GM10266 (cell line): ENCODE measurements around the gene PC.

Experiments used
- DNase-seq: peaks from one replicate; pipeline ENCODE4 v3.0.0; 2012; ENCODE audit errors: extremely low spot score
- CTCF ChIP-seq: IDR thresholded peaks from 2 replicates; pipeline ENCODE4 v1.5.1; 2012; ENCODE audit warnings: mild to moderate bottlenecking, low read depth; ENCODE audit not compliant: control insufficient read depth, insufficient read depth; ENCODE audit errors: missing control alignments

Gene PC

GRCh38 chr11:66909181-66909580 lies 49.0 kb downstream of the PC start:
- no peak for TF ChIP-seq CTCF
- no peak for DNase-seq

DNA sequence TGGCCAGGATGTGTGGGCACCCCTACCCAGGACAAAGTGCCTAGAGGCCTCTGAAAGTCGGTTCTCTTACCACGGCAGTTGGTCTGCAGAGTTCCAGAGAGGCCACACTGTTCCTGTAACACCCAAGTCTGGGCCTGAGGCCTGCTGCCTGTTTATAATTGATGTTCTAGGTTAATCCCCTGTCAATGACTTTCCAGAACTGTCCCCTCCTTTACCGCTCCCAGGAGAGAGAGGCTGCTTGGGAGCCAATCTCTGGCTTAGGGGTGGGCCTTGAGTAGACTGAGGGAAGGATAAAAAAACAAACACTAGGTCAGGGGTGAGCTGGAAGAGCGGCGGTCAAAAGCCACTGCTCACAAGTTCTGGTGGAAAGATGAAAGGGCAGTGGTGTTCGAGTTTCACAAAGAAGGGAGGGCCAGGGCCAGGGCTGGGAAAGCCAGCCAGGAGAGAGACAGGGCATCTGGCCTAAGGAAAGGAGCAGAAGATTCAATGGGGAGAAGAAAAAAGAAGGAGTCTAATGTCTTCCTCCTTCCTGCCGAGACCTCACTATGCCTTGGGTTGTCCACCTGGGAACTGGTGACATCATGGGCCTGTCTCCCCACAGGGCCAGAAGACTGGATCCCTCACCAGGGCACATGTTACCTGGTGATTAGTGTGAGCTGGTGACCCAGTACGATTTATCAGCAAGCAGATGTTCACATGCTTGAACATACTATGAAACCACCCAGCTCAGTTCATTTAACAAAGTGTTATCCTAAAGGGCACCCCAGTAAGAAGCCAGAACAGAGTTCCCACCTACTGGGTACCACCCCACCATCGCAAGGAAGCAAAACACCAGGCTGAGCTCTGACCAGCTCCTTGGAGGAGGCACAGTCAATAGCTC lies 50.2 kb downstream of the PC start:
- no peak for DNase-seq
- no peak for TF ChIP-seq CTCF

DNA sequence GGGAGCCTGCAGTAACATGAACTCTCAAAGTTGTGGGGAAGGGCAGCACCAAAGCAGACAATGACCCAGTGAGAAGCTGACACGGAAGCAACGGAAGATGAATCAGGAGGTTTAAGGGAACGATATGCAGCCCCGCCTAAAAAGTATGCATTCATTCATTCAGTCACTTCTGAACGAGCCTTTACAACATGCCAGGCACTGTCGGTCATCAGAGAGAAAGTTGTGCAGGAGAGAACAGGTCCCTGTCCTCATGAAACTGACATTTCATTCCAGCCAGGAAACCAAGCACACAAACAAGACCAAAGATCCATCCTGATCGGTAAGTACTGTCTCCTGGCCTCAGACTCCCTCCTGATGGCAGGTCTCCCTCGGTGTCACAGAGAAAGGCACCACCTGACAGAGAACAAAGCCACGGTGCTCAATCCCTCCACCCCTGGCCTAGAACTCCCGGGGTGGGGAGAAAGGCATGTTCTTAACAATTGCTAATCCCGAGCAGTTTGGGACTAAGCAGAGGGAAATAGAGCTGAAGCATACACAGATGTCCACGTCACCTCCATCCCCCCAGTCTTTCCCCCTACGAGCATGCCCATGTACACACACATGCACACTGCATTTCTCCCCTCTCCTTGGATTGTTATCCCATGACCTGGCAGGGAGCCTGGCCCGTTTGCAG lies 52.0 kb downstream of the PC start:
- no peak for TF ChIP-seq CTCF
- no peak for DNase-seq

DNA sequence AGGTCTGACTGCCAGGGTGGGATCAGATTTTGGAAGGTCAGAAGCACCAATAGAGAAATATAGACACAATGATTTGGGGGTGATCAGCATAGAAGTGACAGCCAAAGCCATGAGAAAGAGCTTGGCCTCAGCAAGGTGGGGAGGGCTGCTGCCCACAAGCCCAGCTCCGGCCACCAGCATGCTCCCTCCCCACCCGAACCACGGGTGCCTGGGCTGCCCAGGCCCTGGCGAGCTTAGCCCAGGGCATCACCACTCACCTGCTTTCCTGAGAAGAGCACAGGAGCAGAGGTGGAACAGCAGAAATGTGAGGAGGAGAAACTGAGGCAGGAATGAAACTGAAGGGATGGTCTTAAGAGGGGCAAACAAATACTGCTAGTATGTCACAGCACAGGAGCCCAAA lies 52.6 kb downstream of the PC start:
- no peak for TF ChIP-seq CTCF
- DNase-seq = no peak

DNA sequence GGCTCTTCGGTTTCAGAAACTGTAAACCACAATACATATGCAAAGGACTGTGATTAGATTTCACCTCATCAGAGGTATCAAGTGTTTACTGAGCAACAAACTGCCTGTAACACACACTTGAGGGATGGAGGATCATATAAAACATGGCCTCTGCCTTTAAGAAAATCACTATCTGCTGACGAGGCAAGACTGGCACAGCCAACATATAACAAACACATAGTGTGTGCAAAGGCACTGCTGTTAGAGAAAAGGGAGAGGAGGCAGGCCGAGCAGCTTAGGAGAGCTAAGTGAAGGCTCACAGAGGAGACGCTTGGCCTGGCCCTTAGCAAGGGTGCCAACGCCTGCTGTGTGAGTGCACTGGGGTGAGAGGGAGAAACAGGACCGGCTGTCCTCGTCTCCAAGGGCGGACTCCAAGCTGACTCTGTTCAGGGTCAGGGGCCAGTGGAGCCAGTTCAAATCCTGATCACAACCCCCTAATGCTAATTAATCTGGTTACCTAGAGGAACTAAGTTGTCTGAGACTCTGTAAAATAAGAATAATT lies 53.1 kb downstream of the PC start:
- no peak for TF ChIP-seq CTCF
- no peak for DNase-seq

DNA sequence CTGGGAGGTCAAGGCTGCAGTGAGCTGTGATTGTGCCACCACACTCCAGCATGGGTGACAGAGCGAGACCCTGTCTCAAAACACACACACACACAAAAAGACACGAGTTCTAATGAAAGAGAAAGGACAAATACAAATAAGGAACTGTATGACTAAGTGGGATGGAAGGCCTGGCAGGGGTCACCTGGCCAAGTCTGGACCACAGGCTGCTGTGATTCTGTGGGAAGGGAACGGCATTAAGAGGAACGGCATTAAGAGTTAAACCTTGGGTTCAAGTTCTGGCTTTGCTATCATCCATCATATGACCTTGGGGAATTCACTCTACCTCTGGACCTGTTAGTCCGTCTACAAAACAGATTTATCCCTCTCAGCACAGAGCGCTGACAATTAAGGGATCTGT lies 53.6 kb downstream of the PC start:
- TF ChIP-seq CTCF = no peak
- DNase-seq = no peak

DNA sequence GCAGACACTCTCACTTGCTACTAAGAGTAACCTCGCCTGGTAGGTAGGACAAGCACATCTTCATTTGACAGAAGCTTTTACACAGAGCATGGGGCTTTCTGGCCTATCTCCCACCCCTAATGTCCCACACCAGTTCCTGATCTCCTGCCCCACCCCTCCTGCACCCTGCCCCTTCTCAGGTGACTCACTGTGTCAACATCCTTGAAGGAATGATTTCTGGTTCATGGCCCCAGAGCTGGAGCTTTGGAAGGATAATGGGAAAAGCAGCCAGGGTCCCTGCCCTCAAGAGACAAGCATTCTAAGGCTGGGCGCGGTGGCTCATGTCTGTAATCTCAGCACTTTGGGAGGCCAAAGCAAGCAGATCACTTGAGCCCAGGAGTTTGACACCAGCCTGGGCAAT lies 54.1 kb downstream of the PC start:
- TF ChIP-seq CTCF = no peak
- DNase-seq = no peak
